Measurements from ENCODE around the gene ALDH2.

The ALDH2 gene

DNA sequence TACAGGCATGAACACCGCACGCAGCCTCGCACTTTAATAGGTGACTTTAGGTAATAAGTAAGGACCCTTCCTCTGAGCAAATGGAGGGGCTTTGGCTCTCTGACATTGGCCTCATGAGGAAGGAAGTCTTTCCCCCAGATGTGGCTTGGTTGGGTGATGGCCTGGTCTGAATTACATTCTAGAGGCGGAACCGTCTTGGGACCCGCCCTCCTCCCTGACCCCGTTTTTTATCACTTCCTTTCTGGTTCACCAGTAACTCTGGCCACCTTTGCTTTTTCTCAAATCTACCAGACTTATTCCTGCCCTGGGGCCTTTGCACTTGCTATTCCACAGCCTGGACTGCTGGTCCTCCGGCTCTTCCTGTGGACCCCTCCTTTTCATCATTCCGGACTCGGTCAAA is 13.4 kb downstream of the ALDH2 start:
- Histone ChIP-seq H3K4me3 (ENCODE audit: low read depth, low read length) (no peak overlapping the region), H3K36me3 (replicated peaks) (no peaks in the 10 kb centered on the region), H3K27ac (no peak overlapping the region), H3K27me3 (replicated peaks) (no peaks in the 10 kb centered on the region)
- no peak for DNase-seq
- in situ Hi-C loops (cut with HindIII; ENCODE audit: low pct_ligation_motif_present, low sequenced_read_pairs), result no loop called here
- TF ChIP-seq, protein P1, sequence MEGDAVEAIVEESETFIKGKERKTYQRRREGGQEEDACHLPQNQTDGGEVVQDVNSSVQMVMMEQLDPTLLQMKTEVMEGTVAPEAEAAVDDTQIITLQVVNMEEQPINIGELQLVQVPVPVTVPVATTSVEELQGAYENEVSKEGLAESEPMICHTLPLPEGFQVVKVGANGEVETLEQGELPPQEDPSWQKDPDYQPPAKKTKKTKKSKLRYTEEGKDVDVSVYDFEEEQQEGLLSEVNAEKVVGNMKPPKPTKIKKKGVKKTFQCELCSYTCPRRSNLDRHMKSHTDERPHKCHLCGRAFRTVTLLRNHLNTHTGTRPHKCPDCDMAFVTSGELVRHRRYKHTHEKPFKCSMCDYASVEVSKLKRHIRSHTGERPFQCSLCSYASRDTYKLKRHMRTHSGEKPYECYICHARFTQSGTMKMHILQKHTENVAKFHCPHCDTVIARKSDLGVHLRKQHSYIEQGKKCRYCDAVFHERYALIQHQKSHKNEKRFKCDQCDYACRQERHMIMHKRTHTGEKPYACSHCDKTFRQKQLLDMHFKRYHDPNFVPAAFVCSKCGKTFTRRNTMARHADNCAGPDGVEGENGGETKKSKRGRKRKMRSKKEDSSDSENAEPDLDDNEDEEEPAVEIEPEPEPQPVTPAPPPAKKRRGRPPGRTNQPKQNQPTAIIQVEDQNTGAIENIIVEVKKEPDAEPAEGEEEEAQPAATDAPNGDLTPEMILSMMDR (IDR thresholded peaks at IDR 0.05; ENCODE audit: low read depth, low read length, missing control alignments), result no peak

DNA sequence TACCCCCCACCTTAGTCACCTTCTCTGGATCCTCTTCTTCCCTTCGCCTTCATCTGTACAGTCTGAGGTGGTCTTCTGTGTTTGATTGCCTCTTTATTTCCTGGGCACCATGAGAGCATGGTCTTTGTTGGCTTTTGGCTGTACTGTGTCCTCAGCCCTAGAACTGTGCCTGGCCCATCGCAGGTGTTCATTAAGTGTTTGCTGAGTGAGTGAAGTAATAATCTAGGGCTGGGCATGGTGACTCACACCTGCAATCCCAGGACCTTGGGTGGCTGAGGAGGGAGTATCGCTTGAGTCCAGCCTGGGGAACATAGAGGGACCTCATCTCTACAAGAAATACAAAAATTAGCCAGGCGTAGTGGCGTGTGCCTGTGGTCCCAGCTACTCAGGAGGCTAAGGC is 13.9 kb downstream of the ALDH2 start:
- TF ChIP-seq, protein P1 (IDR thresholded peaks at IDR 0.05; ENCODE audit: low read depth, low read length, missing control alignments), result no peak
- in situ Hi-C loops (cut with HindIII; ENCODE audit: low pct_ligation_motif_present, low sequenced_read_pairs), result no loop called here
- Histone ChIP-seq H3K36me3 (replicated peaks) (no peaks in the 10 kb centered on the region), H3K4me3 (ENCODE audit: low read depth, low read length) (no peak overlapping the region), H3K27me3 (replicated peaks) (no peaks in the 10 kb centered on the region), H3K27ac (no peak overlapping the region)
- no peak for DNase-seq

DNA sequence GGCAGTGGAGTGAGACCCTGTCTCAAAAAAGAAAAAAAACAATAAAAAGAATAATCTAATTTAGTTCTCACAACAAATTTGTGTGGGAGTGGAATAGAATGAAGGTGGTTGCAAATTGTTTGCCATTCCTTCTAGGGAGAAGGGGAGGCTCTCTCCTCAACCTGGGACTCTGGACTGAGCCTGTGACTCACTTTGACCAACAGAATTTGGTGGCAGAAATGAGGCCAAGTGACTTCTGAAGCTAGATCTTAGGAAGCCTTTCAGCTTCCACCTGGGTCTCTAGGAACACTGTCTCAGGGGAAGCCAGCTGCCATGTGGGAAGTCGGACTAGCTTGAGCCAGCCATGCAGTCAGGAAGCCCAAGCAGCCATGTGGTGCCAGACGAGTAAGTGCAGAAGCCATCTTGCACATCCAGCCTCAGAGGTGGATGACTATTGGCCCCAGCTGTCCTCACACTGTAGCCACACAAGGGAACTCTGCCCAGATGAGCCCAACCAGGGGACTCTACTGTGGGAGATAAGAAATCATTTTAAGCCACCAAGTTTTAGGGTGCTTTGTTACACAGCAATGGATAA is 14.4 kb downstream of the ALDH2 start:
- Histone ChIP-seq H3K36me3 (replicated peaks) (no peaks in the 10 kb centered on the region), H3K27ac (no peak overlapping the region), H3K27me3 (replicated peaks) (no peaks in the 10 kb centered on the region), H3K4me3 (ENCODE audit: low read depth, low read length) (no peak overlapping the region)
- in situ Hi-C loops (cut with HindIII; ENCODE audit: low pct_ligation_motif_present, low sequenced_read_pairs), result no loop called here
- no peak for DNase-seq
- TF ChIP-seq, protein P1 (IDR thresholded peaks at IDR 0.05; ENCODE audit: low read depth, low read length, missing control alignments), result no peak

DNA sequence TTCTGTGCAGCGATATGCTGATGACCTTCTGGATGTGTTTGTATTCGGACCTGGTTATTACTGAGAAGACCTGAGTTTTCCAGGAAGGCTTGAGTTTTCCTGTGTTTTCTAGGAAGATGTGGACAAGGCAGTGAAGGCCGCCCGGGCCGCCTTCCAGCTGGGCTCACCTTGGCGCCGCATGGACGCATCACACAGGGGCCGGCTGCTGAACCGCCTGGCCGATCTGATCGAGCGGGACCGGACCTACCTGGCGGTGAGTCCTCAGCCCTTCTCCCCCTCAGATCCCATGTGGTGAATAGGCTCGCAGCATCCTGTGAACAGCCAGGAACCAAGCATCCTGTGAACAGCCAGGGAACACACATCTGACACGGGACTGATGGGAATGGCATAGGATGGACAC is 16.3 kb downstream of the ALDH2 start:
- no peaks in the 10 kb centered on the region for H3K36me3 ChIP-seq (replicated peaks)
- DNase-seq, result no peak
- TF ChIP-seq, protein P1 (IDR thresholded peaks at IDR 0.05; ENCODE audit: low read depth, low read length, missing control alignments), result no peak
- H3K27me3 ChIP-seq (replicated peaks), result no peaks in the 10 kb centered on the region
- H3K4me3 ChIP-seq (ENCODE audit: low read depth, low read length), result no peak overlapping the region
- in situ Hi-C loops (cut with HindIII; ENCODE audit: low pct_ligation_motif_present, low sequenced_read_pairs), result no loop called here
- H3K27ac ChIP-seq, result no peak overlapping the region

DNA sequence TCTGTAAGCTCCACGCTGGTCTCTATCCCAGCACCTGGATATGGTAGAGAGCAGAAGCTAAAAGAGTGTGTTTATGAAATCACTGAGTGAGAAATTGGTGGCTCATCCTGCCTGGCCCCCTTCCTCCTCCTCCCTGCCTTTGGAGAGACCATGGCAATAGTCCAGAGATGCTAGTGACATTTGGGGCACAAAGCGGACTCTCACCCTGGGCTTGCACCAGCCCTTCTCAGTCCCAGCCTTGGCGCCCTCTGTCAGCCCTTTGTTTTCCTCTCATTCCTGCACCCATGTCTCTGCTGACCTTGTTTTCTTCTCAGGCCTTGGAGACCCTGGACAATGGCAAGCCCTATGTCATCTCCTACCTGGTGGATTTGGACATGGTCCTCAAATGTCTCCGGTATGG is 18.2 kb downstream of the ALDH2 start:
- Histone ChIP-seq H3K4me3 (ENCODE audit: low read depth, low read length) (no peak overlapping the region), H3K27me3 (replicated peaks) (no peaks in the 10 kb centered on the region), H3K36me3 (replicated peaks) (no peaks in the 10 kb centered on the region), H3K27ac (no peak overlapping the region)
- in situ Hi-C loops (cut with HindIII; ENCODE audit: low pct_ligation_motif_present, low sequenced_read_pairs), result no loop called here
- DNase-seq, result no peak
- TF ChIP-seq, protein P1 (IDR thresholded peaks at IDR 0.05; ENCODE audit: low read depth, low read length, missing control alignments), result no peak

DNA sequence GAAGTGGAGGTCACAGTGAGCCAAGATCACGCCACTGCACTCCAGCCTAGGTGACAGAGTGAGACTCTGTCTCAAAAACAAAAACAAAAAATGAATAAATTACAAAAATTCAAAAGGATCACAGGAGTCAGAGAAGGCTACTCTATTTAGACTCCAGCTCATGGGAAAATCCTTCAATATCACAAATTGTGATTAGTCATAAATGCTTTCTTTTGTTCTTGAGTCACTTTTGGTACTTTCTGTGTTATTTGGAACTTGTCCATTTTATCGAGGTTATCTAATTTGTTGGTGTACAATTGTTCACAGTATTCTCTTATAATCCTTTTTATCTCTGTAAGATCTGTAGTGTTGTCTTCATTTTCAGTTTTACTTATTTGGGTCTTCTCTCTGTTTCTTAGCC is 18.9 kb downstream of the ALDH2 start:
- Histone ChIP-seq H3K27me3 (replicated peaks) (no peaks in the 10 kb centered on the region), H3K4me3 (ENCODE audit: low read depth, low read length) (no peak overlapping the region), H3K36me3 (replicated peaks) (no peaks in the 10 kb centered on the region), H3K27ac (no peak overlapping the region)
- TF ChIP-seq, protein P1 (IDR thresholded peaks at IDR 0.05; ENCODE audit: low read depth, low read length, missing control alignments), result no peak
- in situ Hi-C loops (cut with HindIII; ENCODE audit: low pct_ligation_motif_present, low sequenced_read_pairs), result no loop called here
- no peak for DNase-seq
